ENCODE results near the gene GARIN1A.
"Not testable (repeated sequence)": the region's sequence is repeated elsewhere in the genome, so short reads cannot be mapped to it uniquely, and the experiment has no call there.

GRCh38 chr7:128658428-128658827 lies 13.7 kb upstream of the GARIN1A start:
- TF ChIP-seq CTCF (IDR thresholded peaks at IDR 0.05; ENCODE audit: insufficient read depth, low read depth, low read length); EZH2 (IDR thresholded peaks at IDR 0.05; ENCODE audit: insufficient read depth, low read length): not testable (repeated sequence)

All from astrocyte (in vitro differentiated cells and primary cell).